BE2C (cell line): ENCODE measurements around the gene SLC12A4.

Experiments
- DNase-seq: peaks from one replicate; pipeline ENCODE4 v3.0.0-alpha.2; 2020
- H3K27me3 ChIP-seq: fragments of 250-450 bp; sonication (Bioruptor Pico); 2 replicates; pipeline ENCODE4 v1.5.1; 2020; ENCODE audit warnings: mild to moderate bottlenecking
- H3K36me3 ChIP-seq: fragments of 250-450 bp; sonication (Bioruptor Pico); 2 replicates; pipeline ENCODE4 v1.5.1; 2020; ENCODE audit warnings: mild to moderate bottlenecking
- H3K4me1 ChIP-seq: fragments of 250-450 bp; sonication (Bioruptor Pico); 2 replicates; pipeline ENCODE4 v1.5.1; 2020
- H3K4me3 ChIP-seq: 2 replicates; pipeline ENCODE4 v1.5.1; 2011; ENCODE audit warnings: low read depth, low read length
- H3K9me3 ChIP-seq: fragments of 250-450 bp; sonication (Bioruptor Pico); 2 replicates; pipeline ENCODE4 v1.5.1; 2020
- CTCF ChIP-seq: IDR thresholded peaks from 2 replicates; pipeline ENCODE4 v1.5.1; 2012; ENCODE audit warnings: mild to moderate bottlenecking, low read depth, low read length

Gene SLC12A4

DNA sequence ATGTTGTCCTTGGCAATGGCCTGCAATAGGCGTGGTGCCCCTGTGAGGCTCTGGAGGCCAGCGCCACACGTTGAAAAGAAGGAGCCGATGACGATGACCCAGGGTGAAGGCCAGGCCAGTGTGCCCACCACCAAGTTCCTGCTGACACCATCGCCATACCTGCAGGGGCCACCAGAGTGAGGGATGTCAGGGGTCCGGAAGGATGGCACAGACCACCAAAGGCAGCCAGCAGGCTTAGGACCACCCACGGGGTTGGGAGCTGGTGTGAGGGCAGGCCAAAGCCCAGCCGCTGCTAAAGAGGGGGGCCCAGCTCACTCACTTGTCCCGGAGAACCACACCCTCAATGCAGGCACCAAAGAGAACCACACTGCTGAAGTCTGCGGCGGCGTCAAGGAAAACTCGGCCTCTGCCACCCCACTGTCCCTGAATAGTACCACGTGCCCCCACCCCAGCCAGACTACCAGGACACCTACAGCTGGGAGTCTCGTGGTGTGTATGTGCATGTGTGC, 18.0 kb downstream of the SLC12A4 start:
- DNase-seq = no peak
- no peaks in the 10 kb centered on the region for H3K36me3 ChIP-seq
- H3K9me3 ChIP-seq = no peaks in the 10 kb centered on the region
- no peak for TF ChIP-seq CTCF
- H3K27me3 ChIP-seq = no peaks in the 10 kb centered on the region
- H3K4me3 ChIP-seq = no peak overlapping the region
- peaks cover 9% of the 10 kb centered on the region for H3K4me1 ChIP-seq

GRCh38 chr16:67949645-67950044, 18.8 kb downstream of the SLC12A4 start:
- peaks cover 9% of the 10 kb centered on the region for H3K4me1 ChIP-seq
- H3K4me3 ChIP-seq = no peak overlapping the region
- TF ChIP-seq CTCF = no peak
- no peaks in the 10 kb centered on the region for H3K9me3 ChIP-seq
- H3K27me3 ChIP-seq = no peaks in the 10 kb centered on the region
- H3K36me3 ChIP-seq = no peaks in the 10 kb centered on the region
- peak; percentile 8 for DNase-seq

DNA sequence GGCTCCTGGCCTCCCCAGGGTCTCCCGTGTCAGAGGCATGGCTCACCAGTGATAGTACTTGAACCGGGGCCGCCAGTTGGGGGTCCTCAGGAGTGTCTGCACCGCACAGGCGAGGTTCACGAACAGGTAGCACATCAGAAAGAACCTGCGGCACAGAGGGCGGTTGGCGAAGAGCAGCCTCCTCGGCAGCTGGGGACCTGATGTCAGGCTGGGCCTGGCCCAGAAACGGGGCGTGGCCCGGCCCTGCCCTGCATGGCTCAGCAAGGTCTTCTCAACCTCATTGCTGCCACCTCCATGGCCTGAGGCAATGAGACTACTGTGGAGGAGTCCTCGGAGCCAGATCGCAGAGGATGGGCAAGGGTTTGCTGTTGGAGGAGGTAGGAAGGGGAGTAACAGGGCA, 20.4 kb downstream of the SLC12A4 start:
- Histone ChIP-seq H3K4me3 (no peak overlapping the region), H3K27me3 (no peaks in the 10 kb centered on the region), H3K9me3 (no peaks in the 10 kb centered on the region), H3K36me3 (no peaks in the 10 kb centered on the region), H3K4me1 (peaks cover 9% of the 10 kb centered on the region)
- TF ChIP-seq CTCF = no peak
- peak; percentile 16 for DNase-seq

DNA sequence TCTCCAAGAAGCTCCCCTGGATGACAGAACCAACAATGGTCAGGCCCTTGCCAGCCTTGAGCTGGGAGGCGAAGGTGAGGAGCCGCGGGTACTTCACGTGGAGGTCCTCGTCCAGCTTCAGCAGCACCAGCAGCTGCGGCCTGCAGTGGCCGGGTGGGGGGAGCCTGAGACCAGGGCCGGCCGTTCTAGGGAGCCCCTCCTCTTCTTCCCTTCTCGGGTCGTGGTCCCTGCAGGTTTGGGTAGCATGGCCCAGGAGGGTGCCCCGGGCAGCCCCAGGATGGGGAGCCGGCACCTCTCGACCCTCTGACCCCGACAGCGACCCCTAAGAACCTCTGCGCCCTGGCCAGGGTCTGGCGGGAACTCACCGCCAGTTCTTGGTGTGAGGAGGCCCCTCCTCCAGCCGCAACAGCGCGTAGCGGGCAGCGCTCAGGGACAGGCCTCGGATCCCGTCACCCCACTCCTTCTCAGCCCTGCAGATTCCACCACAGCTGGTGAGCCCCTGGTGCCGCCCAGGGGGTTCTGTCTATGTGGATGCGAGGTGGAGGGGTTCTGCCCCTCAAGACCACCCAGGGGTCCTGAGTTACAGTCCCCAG, 21.4 kb downstream of the SLC12A4 start:
- peak; percentile 7 for DNase-seq
- TF ChIP-seq CTCF = no peak
- Histone ChIP-seq H3K4me3 (no peak overlapping the region), H3K9me3 (no peaks in the 10 kb centered on the region), H3K4me1 (peaks cover 12% of the 10 kb centered on the region), H3K27me3 (no peaks in the 10 kb centered on the region), H3K36me3 (no peaks in the 10 kb centered on the region)

DNA sequence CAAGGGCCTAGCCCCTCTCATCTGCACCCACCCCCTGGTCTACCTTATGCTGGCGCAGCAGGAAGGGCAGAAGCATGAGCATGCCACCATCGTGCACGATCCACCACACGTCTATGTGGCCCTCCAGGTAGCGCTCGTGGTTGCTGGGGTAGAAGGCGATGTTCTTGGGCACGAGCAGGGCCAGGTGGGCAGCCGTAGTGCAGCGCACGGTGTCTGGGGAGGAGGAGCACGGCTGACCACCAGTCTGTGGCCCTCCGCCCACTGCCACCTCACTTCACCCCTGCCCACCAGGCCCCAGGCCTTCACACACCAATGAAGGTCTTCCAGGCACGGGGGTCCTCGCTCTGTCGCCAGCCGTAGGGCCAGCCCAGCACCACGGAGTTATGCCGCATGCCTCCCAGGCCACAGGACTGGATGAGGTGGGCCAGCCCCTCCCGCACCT, 22.3 kb downstream of the SLC12A4 start:
- no peak for TF ChIP-seq CTCF
- Histone ChIP-seq H3K36me3 (no peaks in the 10 kb centered on the region), H3K9me3 (no peaks in the 10 kb centered on the region), H3K27me3 (no peaks in the 10 kb centered on the region), H3K4me1 (peaks cover 8% of the 10 kb centered on the region), H3K4me3 (no peak overlapping the region)
- DNase-seq = no peak

GRCh38 chr16:67945392-67945933, 23.0 kb downstream of the SLC12A4 start:
- DNase-seq = no peak
- Histone ChIP-seq H3K36me3 (no peaks in the 10 kb centered on the region), H3K27me3 (no peaks in the 10 kb centered on the region), H3K4me1 (peaks cover 7% of the 10 kb centered on the region), H3K4me3 (no peak overlapping the region), H3K9me3 (no peaks in the 10 kb centered on the region)
- no peak for TF ChIP-seq CTCF
